Ovary (tissue), 3 donors: Measurements from ENCODE around the gene APAF1.

ENCODE experiments used
- CTCF ChIP-seq, 3 donors: fragments of 450-650 bp in 2 of 3; fragments of 200-600 bp in 1 of 3; IDR thresholded peaks; one replicate each; pipeline versions ENCODE4 v1.5.1 to v1.8.0; 2016 to 2022; ENCODE audit warnings: antibody characterized with exemption in 3 of 3, mild to moderate bottlenecking in 1 of 3
- POLR2A ChIP-seq: fragments of 450-650 bp; IDR thresholded peaks from one replicate; pipeline ENCODE4 v1.6.1; 2017; ENCODE audit warnings: antibody characterized with exemption, mild to moderate bottlenecking, moderate library complexity
- donor health status: DM: no; HTN: no; CAD: no.

- TF ChIP-seq CTCF (IDR thresholded peaks at IDR 0.05) (no peak), POLR2A (no peak)
Measured at GRCh38 chr12:98660521-98660920, 15.4 kb downstream of the APAF1 start.
